HCT116 (cell line): ENCODE measurements around the gene RAB40C. TPM values are rescaled to one million over a fixed set of nuclear protein-coding genes. Genes with fewer than 3 reads are reported as not detected.

ENCODE experiments used
- ATAC-seq: fragments of 200-7000 bp; cut with Tn5 transposase; 2 replicates; pipeline ENCODE4 v1.9.1; 2020; ENCODE audit warnings: mild to moderate bottlenecking, moderate library complexity
- BruUV-seq: library from RNA; stranded (reverse); fragments of 400-500 nt; replicated peaks from 2 replicates; lab custom pipeline; 2021; lab: Mats Ljungman, UMichigan
- CTCF ChIA-PET: fragments of 300-600 bp; sonication (Branson Sonifier 250); formaldehyde crosslinking; loops from one replicate; lab custom pipeline; 2021; ENCODE audit warnings: antibody characterized with exemption; lab: Charles Lee
- POLR2A ChIA-PET: fragments of 300-600, 350-600 bp; sonication (Branson Sonifier 250); formaldehyde crosslinking; loops from one replicate; lab custom pipeline; 2021; ENCODE audit warnings: antibody characterized with exemption; lab: Charles Lee
- RAD21 ChIA-PET, 2 experiments: fragments of 300-600 bp; sonication (Branson Sonifier 250); formaldehyde crosslinking; loops; one replicate each; lab custom pipeline; 2023; ENCODE audit warnings: low total read pairs in 2 of 2; ENCODE audit not compliant: uncharacterized antibody in 2 of 2, unreplicated experiment in 2 of 2, low non-redundant PET in 1 of 2; lab: Charles Lee
- DNase-seq: peaks from one replicate; pipeline ENCODE4 v3.0.0-alpha.2; 2010; ENCODE audit warnings: low read depth, low spot score
- H2AFZ ChIP-seq: fragments of 200-600 bp; shearing (Covaris generic), sonication (generic); 2 replicates; pipeline ENCODE4 v1.6.1; 2017; ENCODE audit warnings: low read depth, mixed run types, mixed read lengths, antibody characterized with exemption, low read length; ENCODE audit not compliant: poor library complexity, severe bottlenecking
- H3K27ac ChIP-seq: 2 replicates; pipeline ENCODE4 v1.5.1; 2012; ENCODE audit warnings: low read depth, low read length
- H3K27me3 ChIP-seq: fragments of 200-600 bp; sonication (generic); 2 replicates; pipeline ENCODE4 v1.6.1; 2016; ENCODE audit warnings: mixed run types, low read length, mixed read lengths; ENCODE audit not compliant: insufficient read depth
- H3K36me3 ChIP-seq, 2 experiments: fragments of 200-500 bp in 1 of 2; fragments of 200-600 bp in 1 of 2; sonication (Bioruptor generic) in 1 of 2; sonication (generic) in 1 of 2; 2 replicates each; pipeline versions ENCODE4 v1.5.1 to v1.6.1; 2014 to 2016; ENCODE audit warnings: low read length in 2 of 2, inconsistent platforms in 1 of 2, mixed read lengths in 1 of 2, mixed run types in 1 of 2; ENCODE audit not compliant: insufficient read depth in 2 of 2, control insufficient read depth in 1 of 2
- H3K4me1 ChIP-seq, 2 experiments: fragments of 200-600 bp in 1 of 2; sonication (generic) in 1 of 2; 2 replicates each; pipeline versions ENCODE4 v1.5.1 to v1.6.1; 2012 to 2017; ENCODE audit warnings: low read length in 2 of 2, inconsistent platforms in 1 of 2, mild to moderate bottlenecking in 1 of 2, mixed read lengths in 1 of 2, mixed run types in 1 of 2, moderate library complexity in 1 of 2; ENCODE audit not compliant: insufficient read depth in 2 of 2, control insufficient read depth in 1 of 2
- H3K4me2 ChIP-seq: fragments of 200-600 bp; sonication (generic); 2 replicates; pipeline ENCODE4 v1.6.1; 2017; ENCODE audit warnings: mixed run types, low read length, mixed read lengths
- H3K4me3 ChIP-seq, 2 experiments: fragments of 200-600 bp in 1 of 2; sonication (generic) in 1 of 2; replicated peaks in 1 of 2; 2 replicates each; pipeline ENCODE4 v1.5.1; 2011 to 2016; ENCODE audit warnings: low read length in 2 of 2, control low read depth in 1 of 2, low read depth in 1 of 2, mild to moderate bottlenecking in 1 of 2, mixed read lengths in 1 of 2, mixed run types in 1 of 2
- H3K79me2 ChIP-seq: fragments of 200-600 bp; sonication (generic); 2 replicates; pipeline ENCODE4 v1.6.1; 2017; ENCODE audit warnings: mild to moderate bottlenecking, mixed run types, low read length, moderate library complexity, mixed read lengths; ENCODE audit not compliant: insufficient read depth
- H3K9ac ChIP-seq: fragments of 200-600 bp; sonication (generic); 2 replicates; pipeline ENCODE4 v1.6.1; 2016; ENCODE audit warnings: low read length, mixed read lengths
- H3K9me2 ChIP-seq: fragments of 200-600 bp; sonication (generic), shearing (Covaris generic); 2 replicates; pipeline ENCODE4 v1.6.1; 2017; ENCODE audit warnings: mixed run types, mild to moderate bottlenecking, moderate library complexity; ENCODE audit not compliant: insufficient read depth
- H3K9me3 ChIP-seq, 2 experiments: fragments of 200-500 bp in 1 of 2; fragments of 200-600 bp in 1 of 2; sonication (Bioruptor generic) in 1 of 2; sonication (generic) in 1 of 2; 2 replicates each; pipeline ENCODE4 v1.6.1; 2014 to 2017; ENCODE audit warnings: low read length in 2 of 2, mixed read lengths in 2 of 2, inconsistent platforms in 1 of 2, low read depth in 1 of 2, mild to moderate bottlenecking in 1 of 2, mixed run types in 1 of 2, moderate library complexity in 1 of 2; ENCODE audit not compliant: control insufficient read depth in 1 of 2, insufficient read depth in 1 of 2
- H4K20me1 ChIP-seq: fragments of 200-600 bp; sonication (generic), shearing (Covaris generic); 2 replicates; pipeline ENCODE4 v1.6.1; 2017; ENCODE audit warnings: mixed run types, mild to moderate bottlenecking, moderate library complexity; ENCODE audit not compliant: insufficient read depth
- CBX3 ChIP-seq: IDR thresholded peaks from 2 replicates; pipeline ENCODE4 v1.6.1; 2012; ENCODE audit warnings: low read depth
- CEBPB ChIP-seq: IDR thresholded peaks from 2 replicates; pipeline ENCODE4 v1.6.1; 2012; ENCODE audit warnings: low read depth
- CTCF ChIP-seq, 3 experiments: fragments of 200-600 bp in 1 of 3; sonication (generic) in 1 of 3; IDR thresholded peaks in 2 of 3; conservative IDR thresholded peaks in 1 of 3; 2 replicates each; pipeline ENCODE4 v1.5.1; 2012 to 2017; ENCODE audit warnings: low read depth in 2 of 3, low read length in 2 of 3, antibody characterized with exemption in 1 of 3, borderline replicate concordance in 1 of 3, control low read depth in 1 of 3, mild to moderate bottlenecking in 1 of 3, mixed read lengths in 1 of 3, mixed run types in 1 of 3, moderate library complexity in 1 of 3; ENCODE audit not compliant: insufficient read depth in 1 of 3
- ELF1 ChIP-seq: IDR thresholded peaks from 2 replicates; pipeline ENCODE4 v1.6.1; 2012; ENCODE audit warnings: low read depth, borderline replicate concordance
- EZH2 ChIP-seq: fragments of 200-600 bp; sonication (generic); IDR thresholded peaks from 2 replicates; pipeline ENCODE4 v1.6.1; 2017; ENCODE audit warnings: antibody characterized with exemption, mixed run types
- EZH2phosphoT487 ChIP-seq: fragments of 200-600 bp; IDR thresholded peaks from 2 replicates; pipeline ENCODE4 v1.6.1; 2018; ENCODE audit warnings: antibody characterized with exemption, borderline replicate concordance
- FOSL1 ChIP-seq: IDR thresholded peaks from 2 replicates; pipeline ENCODE4 v1.6.1; 2012; ENCODE audit warnings: low read depth
- JUND ChIP-seq: IDR thresholded peaks from 2 replicates; pipeline ENCODE4 v1.6.1; 2012
- POLR2A ChIP-seq: IDR thresholded peaks from 2 replicates; pipeline ENCODE4 v1.7.0; 2011; ENCODE audit warnings: borderline replicate concordance; ENCODE audit not compliant: insufficient read depth, insufficient read length; ENCODE audit errors: extremely low read depth
- POLR2AphosphoS5 ChIP-seq: IDR thresholded peaks from 2 replicates; pipeline ENCODE4 v1.6.1; 2011; ENCODE audit warnings: mild to moderate bottlenecking, low read depth, low read length, moderate library complexity
- RAD21 ChIP-seq: IDR thresholded peaks from 2 replicates; pipeline ENCODE4 v1.6.1; 2012; ENCODE audit warnings: low read depth, mild to moderate bottlenecking
- REST ChIP-seq: IDR thresholded peaks from 2 replicates; pipeline ENCODE4 v1.6.1; 2012; ENCODE audit warnings: low read depth
- SIN3A ChIP-seq: IDR thresholded peaks from 2 replicates; pipeline ENCODE4 v1.6.1; 2012; ENCODE audit warnings: low read depth
- SP1 ChIP-seq: IDR thresholded peaks from 2 replicates; pipeline ENCODE4 v1.6.1; 2012; ENCODE audit warnings: low read depth
- TCF7L2 ChIP-seq: IDR thresholded peaks from 2 replicates; pipeline ENCODE4 v1.7.0; 2011; ENCODE audit warnings: borderline replicate concordance, inconsistent platforms; ENCODE audit not compliant: insufficient read depth, insufficient read length; ENCODE audit errors: extremely low read depth
- ZNF274 ChIP-seq: fragments of 200-500 bp; sonication (Bioruptor generic); IDR thresholded peaks from 2 replicates; pipeline ENCODE4 v1.6.1; 2014; ENCODE audit warnings: mild to moderate bottlenecking, low read depth, low read length, inconsistent platforms
- intact Hi-C: fragments of 100-400 bp; cut with micrococcal nuclease; formaldehyde crosslinking; loops from 2 replicates; pipeline ENCODE4 v1.10.0; 2022
- total RNA-seq: library from RNA; stranded (reverse); gene quantifications from one replicate; pipeline ENCODE4 v1.2.1, GENCODE V29; 2021; ENCODE audit not compliant: unreplicated experiment

RAB40C gene
- total RNA-seq, 1 experiment from 2014 or later = 14.1 TPM

GRCh38 chr16:617855-618254 lies 28.0 kb downstream of the RAB40C start:
- POLR2A ChIA-PET = no interaction called here
- H3K27ac ChIP-seq = no peak overlapping the region
- CTCF ChIA-PET = no interaction called here
- DNase-seq = no peak
- no TSS peak for BruUV-seq
- no peak for ATAC-seq
- H3K4me1 ChIP-seq = peaks cover 8 to 21% of the 10 kb centered on the region in 2 experiments
- H3K4me2 ChIP-seq = no peak overlapping the region
- no peaks in the 10 kb centered on the region for H3K9me2 ChIP-seq
- no peak for TF ChIP-seq CEBPB
- TF ChIP-seq RAD21 = no peak
- TF ChIP-seq SIN3A = no peak
- no peak for TF ChIP-seq POLR2AphosphoS5
- intact Hi-C loops = no loop called here
- no peaks in the 10 kb centered on the region for H3K27me3 ChIP-seq
- no peaks in the 10 kb centered on the region for H3K36me3 ChIP-seq
- H3K9me3 ChIP-seq = no peaks in the 10 kb centered on the region
- no peak overlapping the region for H2AFZ ChIP-seq
- RAD21 ChIA-PET = no interaction called here
- no peaks in the 10 kb centered on the region for H4K20me1 ChIP-seq
- H3K79me2 ChIP-seq = peaks cover 6% of the 10 kb centered on the region; the same call in 1 of the 2 replicates
- H3K9ac ChIP-seq = no peak overlapping the region
- H3K4me3 ChIP-seq = no peak overlapping the region

- H4K20me1 ChIP-seq = no peaks in the 10 kb centered on the region
- no peak overlapping the region for H3K9ac ChIP-seq
- H3K36me3 ChIP-seq = no peaks in the 10 kb centered on the region
- POLR2A ChIA-PET = no interaction called here
- no peak for TF ChIP-seq ELF1
- TF ChIP-seq EZH2 = no peak
- TF ChIP-seq JUND = no peak
- TF ChIP-seq SP1 = no peak
- no peak for TF ChIP-seq CBX3
- no peak for TF ChIP-seq ZNF274
- TF ChIP-seq TCF7L2 = no peak
- no peak for TF ChIP-seq RAD21
- no peak for TF ChIP-seq EZH2phosphoT487
- TF ChIP-seq FOSL1 = no peak
- TF ChIP-seq REST = no peak
- TF ChIP-seq POLR2AphosphoS5 = no peak
- TF ChIP-seq CTCF (IDR thresholded peaks at IDR 0.05 in 2 of 3, conservative IDR thresholded peaks at IDR 0.05 in 1 of 3; ENCODE audit: borderline replicate concordance in 1 of 3, insufficient read depth in 1 of 3, low read depth in 2 of 3, low read length in 2 of 3) = no peak
- TF ChIP-seq POLR2A = no peak
- ATAC-seq (no peak), DNase-seq (no peak)
- H3K4me1 ChIP-seq = peaks cover 8 to 22% of the 10 kb centered on the region in 2 experiments
- H3K27me3 ChIP-seq = no peaks in the 10 kb centered on the region
- no peak overlapping the region for H2AFZ ChIP-seq
- no peaks in the 10 kb centered on the region for H3K9me3 ChIP-seq
- no TSS peak for BruUV-seq
- RAD21 ChIA-PET = no interaction called here
- no peaks in the 10 kb centered on the region for H3K9me2 ChIP-seq
- H3K79me2 ChIP-seq = peaks cover 6% of the 10 kb centered on the region; the same call in 1 of the 2 replicates
- no peak overlapping the region for H3K4me3 ChIP-seq
- intact Hi-C loops = no loop called here
- no peak overlapping the region for H3K4me2 ChIP-seq
- CTCF ChIA-PET = no interaction called here
- H3K27ac ChIP-seq = no peak overlapping the region
These were observed 29.7 kb downstream of the RAB40C start for GRCh38 chr16:619476-620100.
